HCT116 (cell line): ENCODE results near the gene ADRM1. TPM values are rescaled to one million over a fixed set of nuclear protein-coding genes. Genes with fewer than 3 reads are reported as not detected.

Experiments used
- ATAC-seq: fragments of 200-7000 bp; cut with Tn5 transposase; 2 replicates; pipeline ENCODE4 v1.9.1; 2020; ENCODE audit warnings: mild to moderate bottlenecking, moderate library complexity
- BruUV-seq: library from RNA; stranded (reverse); fragments of 400-500 nt; replicated peaks from 2 replicates; lab custom pipeline; 2021; lab: Mats Ljungman, UMichigan
- CTCF ChIA-PET: fragments of 300-600 bp; sonication (Branson Sonifier 250); formaldehyde crosslinking; loops from one replicate; lab custom pipeline; 2021; ENCODE audit warnings: antibody characterized with exemption; lab: Charles Lee
- POLR2A ChIA-PET: fragments of 300-600, 350-600 bp; sonication (Branson Sonifier 250); formaldehyde crosslinking; loops from one replicate; lab custom pipeline; 2021; ENCODE audit warnings: antibody characterized with exemption; lab: Charles Lee
- RAD21 ChIA-PET, 2 experiments: fragments of 300-600 bp; sonication (Branson Sonifier 250); formaldehyde crosslinking; loops; one replicate each; lab custom pipeline; 2023; ENCODE audit warnings: low total read pairs in 2 of 2; ENCODE audit not compliant: uncharacterized antibody in 2 of 2, unreplicated experiment in 2 of 2, low non-redundant PET in 1 of 2; lab: Charles Lee
- DNase-seq: peaks from one replicate; pipeline ENCODE4 v3.0.0-alpha.2; 2010; ENCODE audit warnings: low read depth, low spot score
- H2AFZ ChIP-seq: fragments of 200-600 bp; shearing (Covaris generic), sonication (generic); 2 replicates; pipeline ENCODE4 v1.6.1; 2017; ENCODE audit warnings: low read depth, mixed run types, mixed read lengths, antibody characterized with exemption, low read length; ENCODE audit not compliant: poor library complexity, severe bottlenecking
- H3K27ac ChIP-seq: 2 replicates; pipeline ENCODE4 v1.5.1; 2012; ENCODE audit warnings: low read depth, low read length
- H3K27me3 ChIP-seq: fragments of 200-600 bp; sonication (generic); 2 replicates; pipeline ENCODE4 v1.6.1; 2016; ENCODE audit warnings: mixed run types, low read length, mixed read lengths; ENCODE audit not compliant: insufficient read depth
- H3K36me3 ChIP-seq, 2 experiments: fragments of 200-500 bp in 1 of 2; fragments of 200-600 bp in 1 of 2; sonication (Bioruptor generic) in 1 of 2; sonication (generic) in 1 of 2; 2 replicates each; pipeline versions ENCODE4 v1.5.1 to v1.6.1; 2014 to 2016; ENCODE audit warnings: low read length in 2 of 2, inconsistent platforms in 1 of 2, mixed read lengths in 1 of 2, mixed run types in 1 of 2; ENCODE audit not compliant: insufficient read depth in 2 of 2, control insufficient read depth in 1 of 2
- H3K4me1 ChIP-seq, 2 experiments: fragments of 200-600 bp in 1 of 2; sonication (generic) in 1 of 2; 2 replicates each; pipeline versions ENCODE4 v1.5.1 to v1.6.1; 2012 to 2017; ENCODE audit warnings: low read length in 2 of 2, inconsistent platforms in 1 of 2, mild to moderate bottlenecking in 1 of 2, mixed read lengths in 1 of 2, mixed run types in 1 of 2, moderate library complexity in 1 of 2; ENCODE audit not compliant: insufficient read depth in 2 of 2, control insufficient read depth in 1 of 2
- H3K4me2 ChIP-seq: fragments of 200-600 bp; sonication (generic); 2 replicates; pipeline ENCODE4 v1.6.1; 2017; ENCODE audit warnings: mixed run types, low read length, mixed read lengths
- H3K4me3 ChIP-seq, 2 experiments: fragments of 200-600 bp in 1 of 2; sonication (generic) in 1 of 2; replicated peaks in 1 of 2; 2 replicates each; pipeline ENCODE4 v1.5.1; 2011 to 2016; ENCODE audit warnings: low read length in 2 of 2, control low read depth in 1 of 2, low read depth in 1 of 2, mild to moderate bottlenecking in 1 of 2, mixed read lengths in 1 of 2, mixed run types in 1 of 2
- H3K79me2 ChIP-seq: fragments of 200-600 bp; sonication (generic); 2 replicates; pipeline ENCODE4 v1.6.1; 2017; ENCODE audit warnings: mild to moderate bottlenecking, mixed run types, low read length, moderate library complexity, mixed read lengths; ENCODE audit not compliant: insufficient read depth
- H3K9ac ChIP-seq: fragments of 200-600 bp; sonication (generic); 2 replicates; pipeline ENCODE4 v1.6.1; 2016; ENCODE audit warnings: low read length, mixed read lengths
- H3K9me2 ChIP-seq: fragments of 200-600 bp; sonication (generic), shearing (Covaris generic); 2 replicates; pipeline ENCODE4 v1.6.1; 2017; ENCODE audit warnings: mixed run types, mild to moderate bottlenecking, moderate library complexity; ENCODE audit not compliant: insufficient read depth
- H3K9me3 ChIP-seq, 2 experiments: fragments of 200-500 bp in 1 of 2; fragments of 200-600 bp in 1 of 2; sonication (Bioruptor generic) in 1 of 2; sonication (generic) in 1 of 2; 2 replicates each; pipeline ENCODE4 v1.6.1; 2014 to 2017; ENCODE audit warnings: low read length in 2 of 2, mixed read lengths in 2 of 2, inconsistent platforms in 1 of 2, low read depth in 1 of 2, mild to moderate bottlenecking in 1 of 2, mixed run types in 1 of 2, moderate library complexity in 1 of 2; ENCODE audit not compliant: control insufficient read depth in 1 of 2, insufficient read depth in 1 of 2
- H4K20me1 ChIP-seq: fragments of 200-600 bp; sonication (generic), shearing (Covaris generic); 2 replicates; pipeline ENCODE4 v1.6.1; 2017; ENCODE audit warnings: mixed run types, mild to moderate bottlenecking, moderate library complexity; ENCODE audit not compliant: insufficient read depth
- CEBPB ChIP-seq: IDR thresholded peaks from 2 replicates; pipeline ENCODE4 v1.6.1; 2012; ENCODE audit warnings: low read depth
- EGR1 ChIP-seq: IDR thresholded peaks from 2 replicates; pipeline ENCODE4 v1.6.1; 2012; ENCODE audit warnings: low read depth
- ELF1 ChIP-seq: IDR thresholded peaks from 2 replicates; pipeline ENCODE4 v1.6.1; 2012; ENCODE audit warnings: low read depth, borderline replicate concordance
- EZH2phosphoT487 ChIP-seq: fragments of 200-600 bp; IDR thresholded peaks from 2 replicates; pipeline ENCODE4 v1.6.1; 2018; ENCODE audit warnings: antibody characterized with exemption, borderline replicate concordance
- FOSL1 ChIP-seq: IDR thresholded peaks from 2 replicates; pipeline ENCODE4 v1.6.1; 2012; ENCODE audit warnings: low read depth
- JUND ChIP-seq: IDR thresholded peaks from 2 replicates; pipeline ENCODE4 v1.6.1; 2012
- POLR2A ChIP-seq: IDR thresholded peaks from 2 replicates; pipeline ENCODE4 v1.7.0; 2011; ENCODE audit warnings: borderline replicate concordance; ENCODE audit not compliant: insufficient read depth, insufficient read length; ENCODE audit errors: extremely low read depth
- POLR2AphosphoS5 ChIP-seq: IDR thresholded peaks from 2 replicates; pipeline ENCODE4 v1.6.1; 2011; ENCODE audit warnings: mild to moderate bottlenecking, low read depth, low read length, moderate library complexity
- SIN3A ChIP-seq: IDR thresholded peaks from 2 replicates; pipeline ENCODE4 v1.6.1; 2012; ENCODE audit warnings: low read depth
- SP1 ChIP-seq: IDR thresholded peaks from 2 replicates; pipeline ENCODE4 v1.6.1; 2012; ENCODE audit warnings: low read depth
- TCF7L2 ChIP-seq: IDR thresholded peaks from 2 replicates; pipeline ENCODE4 v1.7.0; 2011; ENCODE audit warnings: borderline replicate concordance, inconsistent platforms; ENCODE audit not compliant: insufficient read depth, insufficient read length; ENCODE audit errors: extremely low read depth
- YY1 ChIP-seq: IDR thresholded peaks from 2 replicates; pipeline ENCODE4 v1.6.1; 2011; ENCODE audit warnings: low read length, low read depth, moderate library complexity, mild to moderate bottlenecking; ENCODE audit not compliant: insufficient replicate concordance; ENCODE audit errors: extremely low read depth
- ZFX ChIP-seq: fragments of 450-650 bp; IDR thresholded peaks from 2 replicates; pipeline ENCODE4 v1.6.1; 2017
- ZNF274 ChIP-seq: fragments of 200-500 bp; sonication (Bioruptor generic); IDR thresholded peaks from 2 replicates; pipeline ENCODE4 v1.6.1; 2014; ENCODE audit warnings: mild to moderate bottlenecking, low read depth, low read length, inconsistent platforms
- intact Hi-C: fragments of 100-400 bp; cut with micrococcal nuclease; formaldehyde crosslinking; loops from 2 replicates; pipeline ENCODE4 v1.10.0; 2022
- total RNA-seq: library from RNA; stranded (reverse); gene quantifications from one replicate; pipeline ENCODE4 v1.2.1, GENCODE V29; 2021; ENCODE audit not compliant: unreplicated experiment
- TF ChIP-seq, protein P1 (sequence below): IDR thresholded peaks from 2 replicates; pipeline ENCODE4 v1.6.1; 2012
- TF ChIP-seq, protein P2 (sequence below): IDR thresholded peaks from 2 replicates; pipeline ENCODE4 v1.6.1; 2012
- TF ChIP-seq, protein P3 (sequence below): IDR thresholded peaks from 2 replicates; pipeline ENCODE4 v1.6.1; 2011; ENCODE audit warnings: mild to moderate bottlenecking, low read length, moderate library complexity; ENCODE audit not compliant: insufficient replicate concordance; ENCODE audit errors: extremely low read depth
- TF ChIP-seq, protein P4 (sequence below), 3 experiments: fragments of 200-600 bp in 1 of 3; sonication (generic) in 1 of 3; IDR thresholded peaks in 2 of 3; conservative IDR thresholded peaks in 1 of 3; 2 replicates each; pipeline ENCODE4 v1.5.1; 2012 to 2017; ENCODE audit warnings: low read depth in 2 of 3, low read length in 2 of 3, antibody characterized with exemption in 1 of 3, borderline replicate concordance in 1 of 3, control low read depth in 1 of 3, mild to moderate bottlenecking in 1 of 3, mixed read lengths in 1 of 3, mixed run types in 1 of 3, moderate library complexity in 1 of 3; ENCODE audit not compliant: insufficient read depth in 1 of 3
- TF ChIP-seq, protein P5 (sequence below): IDR thresholded peaks from 2 replicates; pipeline ENCODE4 v1.6.1; 2012; ENCODE audit warnings: low read depth

The ADRM1 gene
- total RNA-seq, 1 experiment from 2014 or later: 158 TPM

DNA sequence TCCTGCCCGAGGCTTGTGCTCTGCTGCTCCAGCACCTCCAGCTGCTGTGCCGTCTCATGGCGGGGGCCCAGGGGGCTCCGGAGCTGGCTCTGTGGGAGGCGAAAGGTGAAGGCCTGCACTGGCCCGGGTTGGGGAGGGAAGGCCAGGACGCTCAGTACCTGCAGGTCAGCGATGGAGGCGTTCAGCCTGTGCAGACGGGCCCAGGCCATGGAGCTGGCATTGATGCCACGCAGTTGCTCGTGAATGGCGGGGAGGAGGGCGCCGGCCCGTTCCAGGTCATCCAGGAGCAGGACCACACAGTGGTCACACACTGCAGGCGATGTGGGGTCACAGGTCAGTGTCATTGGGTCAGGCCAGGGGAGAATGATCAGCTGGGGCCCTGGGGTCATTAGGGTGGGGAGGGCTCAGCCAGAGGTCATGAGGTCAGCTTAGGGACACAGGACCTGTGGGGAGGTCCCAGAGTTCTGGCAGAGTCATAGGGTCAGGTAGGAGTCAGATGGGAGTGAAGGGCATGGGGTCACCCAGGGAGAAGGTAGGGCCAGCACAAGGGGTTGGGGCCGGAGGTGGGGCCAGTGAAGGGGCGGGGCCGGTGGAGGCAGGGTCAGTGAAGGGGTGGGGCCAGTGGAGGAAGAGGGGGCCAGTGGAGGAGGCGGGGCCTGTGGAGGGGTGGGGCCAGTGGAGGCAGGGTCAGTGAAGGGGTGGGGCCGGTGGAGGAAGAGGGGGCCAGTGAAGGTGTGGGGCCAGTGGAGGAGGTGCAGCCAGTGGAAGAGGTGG, 18.0 kb downstream of the ADRM1 start:
- H3K27me3 ChIP-seq: no peaks in the 10 kb centered on the region
- intact Hi-C loops: no loop called here
- H3K9ac ChIP-seq: no peak overlapping the region
- H3K4me3 ChIP-seq: no peak overlapping the region
- no peaks in the 10 kb centered on the region for H3K9me2 ChIP-seq
- peaks cover 9 to 47% of the 10 kb centered on the region in 2 experiments for H3K36me3 ChIP-seq
- H4K20me1 ChIP-seq: no peaks in the 10 kb centered on the region
- peaks cover 0 to 5% of the 10 kb centered on the region in 2 experiments; a peak in 1 of 4 replicates for H3K4me1 ChIP-seq
- no peak for TF ChIP-seq YY1
- TF ChIP-seq, protein P1, sequence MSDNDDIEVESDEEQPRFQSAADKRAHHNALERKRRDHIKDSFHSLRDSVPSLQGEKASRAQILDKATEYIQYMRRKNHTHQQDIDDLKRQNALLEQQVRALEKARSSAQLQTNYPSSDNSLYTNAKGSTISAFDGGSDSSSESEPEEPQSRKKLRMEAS: no peak
- TF ChIP-seq ZFX: no peak
- TF ChIP-seq SP1: no peak
- TF ChIP-seq ELF1: no peak
- no peak for TF ChIP-seq POLR2A
- no peak for TF ChIP-seq ZNF274
- TF ChIP-seq TCF7L2: no peak
- TF ChIP-seq, protein P2, sequence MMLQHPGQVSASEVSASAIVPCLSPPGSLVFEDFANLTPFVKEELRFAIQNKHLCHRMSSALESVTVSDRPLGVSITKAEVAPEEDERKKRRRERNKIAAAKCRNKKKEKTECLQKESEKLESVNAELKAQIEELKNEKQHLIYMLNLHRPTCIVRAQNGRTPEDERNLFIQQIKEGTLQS: no peak
- no peak for TF ChIP-seq POLR2AphosphoS5
- no peak for TF ChIP-seq JUND
- TF ChIP-seq EZH2phosphoT487: no peak
- no peak for TF ChIP-seq SIN3A
- TF ChIP-seq, protein P3, sequence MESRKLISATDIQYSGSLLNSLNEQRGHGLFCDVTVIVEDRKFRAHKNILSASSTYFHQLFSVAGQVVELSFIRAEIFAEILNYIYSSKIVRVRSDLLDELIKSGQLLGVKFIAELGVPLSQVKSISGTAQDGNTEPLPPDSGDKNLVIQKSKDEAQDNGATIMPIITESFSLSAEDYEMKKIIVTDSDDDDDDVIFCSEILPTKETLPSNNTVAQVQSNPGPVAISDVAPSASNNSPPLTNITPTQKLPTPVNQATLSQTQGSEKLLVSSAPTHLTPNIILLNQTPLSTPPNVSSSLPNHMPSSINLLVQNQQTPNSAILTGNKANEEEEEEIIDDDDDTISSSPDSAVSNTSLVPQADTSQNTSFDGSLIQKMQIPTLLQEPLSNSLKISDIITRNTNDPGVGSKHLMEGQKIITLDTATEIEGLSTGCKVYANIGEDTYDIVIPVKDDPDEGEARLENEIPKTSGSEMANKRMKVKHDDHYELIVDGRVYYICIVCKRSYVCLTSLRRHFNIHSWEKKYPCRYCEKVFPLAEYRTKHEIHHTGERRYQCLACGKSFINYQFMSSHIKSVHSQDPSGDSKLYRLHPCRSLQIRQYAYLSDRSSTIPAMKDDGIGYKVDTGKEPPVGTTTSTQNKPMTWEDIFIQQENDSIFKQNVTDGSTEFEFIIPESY: no peak
- TF ChIP-seq, protein P4, sequence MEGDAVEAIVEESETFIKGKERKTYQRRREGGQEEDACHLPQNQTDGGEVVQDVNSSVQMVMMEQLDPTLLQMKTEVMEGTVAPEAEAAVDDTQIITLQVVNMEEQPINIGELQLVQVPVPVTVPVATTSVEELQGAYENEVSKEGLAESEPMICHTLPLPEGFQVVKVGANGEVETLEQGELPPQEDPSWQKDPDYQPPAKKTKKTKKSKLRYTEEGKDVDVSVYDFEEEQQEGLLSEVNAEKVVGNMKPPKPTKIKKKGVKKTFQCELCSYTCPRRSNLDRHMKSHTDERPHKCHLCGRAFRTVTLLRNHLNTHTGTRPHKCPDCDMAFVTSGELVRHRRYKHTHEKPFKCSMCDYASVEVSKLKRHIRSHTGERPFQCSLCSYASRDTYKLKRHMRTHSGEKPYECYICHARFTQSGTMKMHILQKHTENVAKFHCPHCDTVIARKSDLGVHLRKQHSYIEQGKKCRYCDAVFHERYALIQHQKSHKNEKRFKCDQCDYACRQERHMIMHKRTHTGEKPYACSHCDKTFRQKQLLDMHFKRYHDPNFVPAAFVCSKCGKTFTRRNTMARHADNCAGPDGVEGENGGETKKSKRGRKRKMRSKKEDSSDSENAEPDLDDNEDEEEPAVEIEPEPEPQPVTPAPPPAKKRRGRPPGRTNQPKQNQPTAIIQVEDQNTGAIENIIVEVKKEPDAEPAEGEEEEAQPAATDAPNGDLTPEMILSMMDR (IDR thresholded peaks at IDR 0.05 in 2 of 3, conservative IDR thresholded peaks at IDR 0.05 in 1 of 3; ENCODE audit: borderline replicate concordance in 1 of 3, insufficient read depth in 1 of 3, low read depth in 2 of 3, low read length in 2 of 3): no peak
- no peak for TF ChIP-seq FOSL1
- TF ChIP-seq, protein P5, sequence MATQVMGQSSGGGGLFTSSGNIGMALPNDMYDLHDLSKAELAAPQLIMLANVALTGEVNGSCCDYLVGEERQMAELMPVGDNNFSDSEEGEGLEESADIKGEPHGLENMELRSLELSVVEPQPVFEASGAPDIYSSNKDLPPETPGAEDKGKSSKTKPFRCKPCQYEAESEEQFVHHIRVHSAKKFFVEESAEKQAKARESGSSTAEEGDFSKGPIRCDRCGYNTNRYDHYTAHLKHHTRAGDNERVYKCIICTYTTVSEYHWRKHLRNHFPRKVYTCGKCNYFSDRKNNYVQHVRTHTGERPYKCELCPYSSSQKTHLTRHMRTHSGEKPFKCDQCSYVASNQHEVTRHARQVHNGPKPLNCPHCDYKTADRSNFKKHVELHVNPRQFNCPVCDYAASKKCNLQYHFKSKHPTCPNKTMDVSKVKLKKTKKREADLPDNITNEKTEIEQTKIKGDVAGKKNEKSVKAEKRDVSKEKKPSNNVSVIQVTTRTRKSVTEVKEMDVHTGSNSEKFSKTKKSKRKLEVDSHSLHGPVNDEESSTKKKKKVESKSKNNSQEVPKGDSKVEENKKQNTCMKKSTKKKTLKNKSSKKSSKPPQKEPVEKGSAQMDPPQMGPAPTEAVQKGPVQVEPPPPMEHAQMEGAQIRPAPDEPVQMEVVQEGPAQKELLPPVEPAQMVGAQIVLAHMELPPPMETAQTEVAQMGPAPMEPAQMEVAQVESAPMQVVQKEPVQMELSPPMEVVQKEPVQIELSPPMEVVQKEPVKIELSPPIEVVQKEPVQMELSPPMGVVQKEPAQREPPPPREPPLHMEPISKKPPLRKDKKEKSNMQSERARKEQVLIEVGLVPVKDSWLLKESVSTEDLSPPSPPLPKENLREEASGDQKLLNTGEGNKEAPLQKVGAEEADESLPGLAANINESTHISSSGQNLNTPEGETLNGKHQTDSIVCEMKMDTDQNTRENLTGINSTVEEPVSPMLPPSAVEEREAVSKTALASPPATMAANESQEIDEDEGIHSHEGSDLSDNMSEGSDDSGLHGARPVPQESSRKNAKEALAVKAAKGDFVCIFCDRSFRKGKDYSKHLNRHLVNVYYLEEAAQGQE: no peak
- TF ChIP-seq EGR1: no peak
- no peak for TF ChIP-seq CEBPB
- no peak overlapping the region for H2AFZ ChIP-seq
- RAD21 ChIA-PET: no interaction called here
- ATAC-seq: peak; percentile 49
- peak overlapping the region; percentile 27; the same call in 1 of the 2 replicates for H3K27ac ChIP-seq
- peaks cover 7% of the 10 kb centered on the region; the same call in 1 of the 2 replicates for H3K79me2 ChIP-seq
- CTCF ChIA-PET: no interaction called here
- DNase-seq: peak; percentile 10
- POLR2A ChIA-PET: no interaction called here
- no TSS peak for BruUV-seq
- H3K4me2 ChIP-seq: no peak overlapping the region
- no peaks in the 10 kb centered on the region for H3K9me3 ChIP-seq
